ENCODE results near the gene ACTR2. TPM values are rescaled to one million over a fixed set of nuclear protein-coding genes. Genes with fewer than 3 reads are reported as not detected.

ACTR2 gene
- total RNA-seq, 2 donors from 2014 or later, result 26.0 to 46.7 TPM

- intact Hi-C loops (cut with DNase I), result no loop called here
- no peaks in the 10 kb centered on the region for H3K36me3 ChIP-seq (replicated peaks in 1 of 2; ENCODE audit: insufficient read depth in 1 of 2, low read depth in 2 of 2)
- H3K27me3 ChIP-seq, result no peaks in the 10 kb centered on the region
- no peak overlapping the region for H3K4me3 ChIP-seq
- no peaks in the 10 kb centered on the region for H3K4me1 ChIP-seq
- no peak overlapping the region for H3K27ac ChIP-seq
- no peaks in the 10 kb centered on the region for H3K9me3 ChIP-seq
- no peak for ATAC-seq
- DNase-seq, result no peak
- 79 to 91% methylated on average over 3 of the region's 3 CpGs for WGBS, 2 donors
- no peak for TF ChIP-seq POLR2A (IDR thresholded peaks at IDR 0.05)
- TF ChIP-seq, protein P1, sequence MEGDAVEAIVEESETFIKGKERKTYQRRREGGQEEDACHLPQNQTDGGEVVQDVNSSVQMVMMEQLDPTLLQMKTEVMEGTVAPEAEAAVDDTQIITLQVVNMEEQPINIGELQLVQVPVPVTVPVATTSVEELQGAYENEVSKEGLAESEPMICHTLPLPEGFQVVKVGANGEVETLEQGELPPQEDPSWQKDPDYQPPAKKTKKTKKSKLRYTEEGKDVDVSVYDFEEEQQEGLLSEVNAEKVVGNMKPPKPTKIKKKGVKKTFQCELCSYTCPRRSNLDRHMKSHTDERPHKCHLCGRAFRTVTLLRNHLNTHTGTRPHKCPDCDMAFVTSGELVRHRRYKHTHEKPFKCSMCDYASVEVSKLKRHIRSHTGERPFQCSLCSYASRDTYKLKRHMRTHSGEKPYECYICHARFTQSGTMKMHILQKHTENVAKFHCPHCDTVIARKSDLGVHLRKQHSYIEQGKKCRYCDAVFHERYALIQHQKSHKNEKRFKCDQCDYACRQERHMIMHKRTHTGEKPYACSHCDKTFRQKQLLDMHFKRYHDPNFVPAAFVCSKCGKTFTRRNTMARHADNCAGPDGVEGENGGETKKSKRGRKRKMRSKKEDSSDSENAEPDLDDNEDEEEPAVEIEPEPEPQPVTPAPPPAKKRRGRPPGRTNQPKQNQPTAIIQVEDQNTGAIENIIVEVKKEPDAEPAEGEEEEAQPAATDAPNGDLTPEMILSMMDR (IDR thresholded peaks at IDR 0.05), result no peak
These were observed 64.4 kb downstream of the ACTR2 start for GRCh38 chr2:65292106-65292400.

DNA sequence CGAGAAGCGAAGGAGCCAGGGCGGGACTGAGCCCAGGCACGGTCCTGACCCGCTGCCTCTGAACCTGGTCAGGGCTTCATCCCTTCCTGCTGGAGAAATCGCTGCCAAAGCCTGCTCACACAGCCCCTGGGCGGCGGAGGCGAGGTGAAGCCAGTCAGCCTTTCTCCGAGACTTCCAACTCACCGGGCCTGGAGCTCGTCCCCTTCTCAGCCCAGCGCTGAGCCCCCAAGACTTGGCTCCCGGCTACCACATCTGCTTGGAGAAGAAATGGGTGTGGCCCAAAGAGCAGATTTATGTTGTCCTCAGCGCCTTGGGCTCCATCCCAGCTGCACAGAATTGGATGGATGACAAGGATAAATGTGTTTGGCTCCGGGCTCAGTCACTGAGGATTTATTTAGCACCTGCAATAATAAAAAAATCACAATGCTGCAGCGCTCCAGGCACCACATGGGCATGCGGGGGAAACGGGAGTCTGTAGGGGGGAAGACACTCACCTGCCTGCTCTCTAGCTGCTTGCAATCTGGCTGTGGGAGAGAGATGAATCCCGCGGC lies 64.9 kb downstream of the ACTR2 start:
- TF ChIP-seq, protein P1 (IDR thresholded peaks at IDR 0.05), result no peak
- no peak for TF ChIP-seq POLR2A (IDR thresholded peaks at IDR 0.05)
- 74% methylated on average over 14 to 21 of the region's 21 CpGs for WGBS, 2 donors

GRCh38 chr2:65293376-65293775 lies 65.7 kb downstream of the ACTR2 start:
- no peaks in the 10 kb centered on the region for H3K36me3 ChIP-seq (replicated peaks in 1 of 2; ENCODE audit: insufficient read depth in 1 of 2, low read depth in 2 of 2)
- DNase-seq (no peak), ATAC-seq (no peak)
- no peak overlapping the region for H3K4me3 ChIP-seq
- no peak overlapping the region for H3K27ac ChIP-seq
- H3K27me3 ChIP-seq, result no peaks in the 10 kb centered on the region
- H3K4me1 ChIP-seq, result no peaks in the 10 kb centered on the region
- TF ChIP-seq, protein P1 (IDR thresholded peaks at IDR 0.05), result no peak
- TF ChIP-seq POLR2A (IDR thresholded peaks at IDR 0.05), result no peak
- no peaks in the 10 kb centered on the region for H3K9me3 ChIP-seq
- WGBS, 2 donors, result 91 to 95% methylated on average over 5 of the region's 5 CpGs
- intact Hi-C loops (cut with DNase I), result no loop called here

More for the DNA sequence above, 64.9 kb downstream of the ACTR2 start:
- H3K9me3 ChIP-seq, result no peaks in the 10 kb centered on the region
- no peak overlapping the region for H3K4me3 ChIP-seq
- no peaks in the 10 kb centered on the region for H3K4me1 ChIP-seq
- intact Hi-C loops (cut with DNase I), result no loop called here
- H3K27ac ChIP-seq, result no peak overlapping the region
- H3K27me3 ChIP-seq, result no peaks in the 10 kb centered on the region
- DNase-seq, result no peak
- no peak for ATAC-seq
- H3K36me3 ChIP-seq (replicated peaks in 1 of 2; ENCODE audit: insufficient read depth in 1 of 2, low read depth in 2 of 2), result no peaks in the 10 kb centered on the region

DNA sequence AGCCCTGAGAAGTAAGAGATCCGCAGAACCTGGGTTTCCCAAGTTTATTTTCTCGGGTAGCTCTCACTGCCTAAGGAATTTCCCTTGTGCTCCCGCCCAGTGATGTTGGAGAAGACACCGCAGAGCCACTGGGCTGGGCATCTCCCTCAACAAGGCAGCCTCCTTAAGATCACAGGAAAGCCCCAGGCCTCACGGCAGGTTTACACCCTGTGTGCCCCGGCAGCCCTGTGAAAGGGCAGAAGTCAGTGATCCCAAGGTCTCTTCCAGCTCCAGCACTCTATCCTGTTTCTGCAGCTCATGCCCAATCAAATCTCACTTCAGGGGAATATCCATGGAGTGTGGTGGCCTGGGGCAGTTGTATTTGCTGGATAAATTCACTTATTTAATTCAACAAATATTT lies 66.5 kb downstream of the ACTR2 start:
- WGBS, 2 donors, result 70 to 71% methylated on average over 4 to 6 of the region's 6 CpGs
- intact Hi-C loops (cut with DNase I), result no loop called here
- Histone ChIP-seq H3K27me3 (no peaks in the 10 kb centered on the region), H3K4me1 (no peaks in the 10 kb centered on the region), H3K4me3 (no peak overlapping the region), H3K9me3 (no peaks in the 10 kb centered on the region), H3K27ac (no peak overlapping the region), H3K36me3 (replicated peaks in 1 of 2; ENCODE audit: insufficient read depth in 1 of 2, low read depth in 2 of 2) (no peaks in the 10 kb centered on the region)
- TF ChIP-seq, protein P1 (IDR thresholded peaks at IDR 0.05), result no peak
- no peak for TF ChIP-seq POLR2A (IDR thresholded peaks at IDR 0.05)
- ATAC-seq (no peak), DNase-seq (no peak)

GRCh38 chr2:65294701-65295100 lies 67.1 kb downstream of the ACTR2 start:
- Histone ChIP-seq H3K27me3 (no peaks in the 10 kb centered on the region), H3K4me3 (no peak overlapping the region), H3K36me3 (replicated peaks in 1 of 2; ENCODE audit: insufficient read depth in 1 of 2, low read depth in 2 of 2) (no peaks in the 10 kb centered on the region), H3K27ac (no peak overlapping the region), H3K9me3 (no peaks in the 10 kb centered on the region), H3K4me1 (no peaks in the 10 kb centered on the region)
- ATAC-seq, result no peak
- intact Hi-C loops (cut with DNase I), result no loop called here
- WGBS, 2 donors, result 59 to 66% methylated on average over 6 of the region's 6 CpGs
- no peak for DNase-seq
- TF ChIP-seq, protein P1 (IDR thresholded peaks at IDR 0.05), result no peak
- TF ChIP-seq POLR2A (IDR thresholded peaks at IDR 0.05), result no peak
